Mesodermal cell (in vitro differentiated cells): ENCODE results near the gene BDH1.
"Not testable (repeated sequence)": the region's sequence is repeated elsewhere in the genome, so short reads cannot be mapped to it uniquely, and the experiment has no call there.

Source experiments
- H3K27ac ChIP-seq: 2 replicates; pipeline ENCODE4 v1.7.0; 2013; ENCODE audit warnings: mild to moderate bottlenecking, low read depth, low read length, moderate library complexity; ENCODE audit not compliant: severe bottlenecking
- H3K36me3 ChIP-seq: 2 replicates; pipeline ENCODE4 v1.7.1; 2013; ENCODE audit warnings: mild to moderate bottlenecking, low read length, moderate library complexity; ENCODE audit not compliant: control insufficient read depth, insufficient read depth
- H3K4me1 ChIP-seq: one replicate; pipeline ENCODE4 v1.7.1; 2013; ENCODE audit warnings: mild to moderate bottlenecking, low read length; ENCODE audit not compliant: insufficient read depth, control insufficient read depth, poor library complexity, severe bottlenecking
- H3K4me3 ChIP-seq: 2 replicates; pipeline ENCODE4 v1.7.0; 2013; ENCODE audit warnings: low read length, control low read depth, mild to moderate bottlenecking; ENCODE audit not compliant: insufficient read depth, poor library complexity, severe bottlenecking; ENCODE audit errors: extremely low read depth
- H3K9me3 ChIP-seq: 2 replicates; pipeline ENCODE4 v1.7.1; 2013; ENCODE audit warnings: mild to moderate bottlenecking, low read length, moderate library complexity; ENCODE audit not compliant: control insufficient read depth
- WGBS, 2 experiments: methylation state at CpG; one replicate each; pipeline ENCODE4 v1.1.5; 2013; ENCODE audit warnings: missing lambda C conversion rate in 2 of 2; ENCODE audit not compliant: insufficient coverage in 2 of 2; 5-methylcytosine and 5-hydroxymethylcytosine counted together

Gene BDH1

DNA sequence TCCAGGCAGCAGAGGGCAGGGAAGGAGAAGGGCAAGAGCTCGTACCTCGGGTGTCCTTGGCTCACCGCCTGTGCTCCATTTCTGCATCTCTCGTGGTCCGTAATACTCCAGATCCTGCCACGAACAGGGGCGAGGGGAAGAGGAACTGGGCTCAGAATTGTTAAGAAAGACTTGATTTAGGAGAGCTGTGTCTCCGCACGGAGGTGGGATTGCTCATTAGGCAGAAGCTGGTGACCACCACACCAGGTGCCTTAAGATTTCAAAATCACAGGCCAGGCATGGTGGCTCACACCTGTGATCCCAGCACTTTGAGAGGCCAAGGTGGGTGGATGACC is 37.2 kb upstream of the BDH1 start:
- Histone ChIP-seq H3K27ac (no peak overlapping the region), H3K9me3 (no peaks in the 10 kb centered on the region), H3K4me1 (no peaks in the 10 kb centered on the region), H3K4me3 (no peak overlapping the region), H3K36me3 (no peaks in the 10 kb centered on the region)
- 84 to 88% methylated on average over 9 of the region's 9 CpGs for WGBS, 2 experiments

- no peak overlapping the region for H3K27ac ChIP-seq
- no peaks in the 10 kb centered on the region for H3K36me3 ChIP-seq
- H3K4me3 ChIP-seq: no peak overlapping the region
- WGBS, 2 experiments: 84 to 85% methylated on average over 10 to 14 of the region's 18 CpGs
- no peaks in the 10 kb centered on the region for H3K4me1 ChIP-seq
- H3K9me3 ChIP-seq: no peaks in the 10 kb centered on the region
These were observed 36.7 kb upstream of the BDH1 start for GRCh38 chr3:197592361-197593045.

DNA sequence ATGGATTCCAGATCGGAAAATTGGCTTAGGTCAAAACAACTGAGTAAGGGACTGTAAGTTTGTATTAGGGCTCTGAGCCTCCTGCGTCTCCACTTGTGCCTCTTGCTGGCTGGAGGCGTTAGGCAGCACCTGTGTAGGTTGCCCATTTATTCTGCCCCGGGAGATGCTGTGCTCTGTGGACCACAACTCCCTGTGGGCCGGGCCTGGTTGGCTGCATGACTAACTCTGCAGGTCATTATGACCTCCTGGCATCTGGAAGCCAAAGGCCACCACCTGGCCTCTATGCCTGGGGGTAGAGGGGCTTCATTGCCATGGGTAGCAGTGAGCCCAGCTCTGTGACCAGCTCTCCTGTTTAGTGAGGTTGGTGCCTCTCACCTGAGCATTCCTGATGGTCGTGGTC is 36.0 kb upstream of the BDH1 start:
- 89 to 100% methylated on average over 4 to 5 of the region's 6 CpGs for WGBS, 2 experiments

GRCh38 chr3:197590313-197590962 is 34.7 kb upstream of the BDH1 start:
- no peak overlapping the region for H3K27ac ChIP-seq
- 84 to 87% methylated on average over 4 of the region's 4 CpGs for WGBS, 2 experiments

More for the DNA sequence above, 36.0 kb upstream of the BDH1 start:
- H3K9me3 ChIP-seq: no peaks in the 10 kb centered on the region
- H3K27ac ChIP-seq: no peak overlapping the region
- no peaks in the 10 kb centered on the region for H3K4me1 ChIP-seq
- H3K4me3 ChIP-seq: no peak overlapping the region
- H3K36me3 ChIP-seq: no peaks in the 10 kb centered on the region

GRCh38 chr3:197589545-197589944 is 33.8 kb upstream of the BDH1 start:
- Histone ChIP-seq H3K4me1 (no peaks in the 10 kb centered on the region), H3K36me3 (no peaks in the 10 kb centered on the region), H3K9me3 (no peaks in the 10 kb centered on the region), H3K4me3 (no peak overlapping the region), H3K27ac (no peak overlapping the region)
- WGBS, 2 experiments: 86 to 92% methylated on average over 10 to 11 of the region's 13 CpGs

More at GRCh38 chr3:197590313-197590962, 34.7 kb upstream of the BDH1 start:
- no peak overlapping the region for H3K4me3 ChIP-seq
- H3K9me3 ChIP-seq: no peaks in the 10 kb centered on the region
- H3K36me3 ChIP-seq: no peaks in the 10 kb centered on the region
- no peaks in the 10 kb centered on the region for H3K4me1 ChIP-seq

DNA sequence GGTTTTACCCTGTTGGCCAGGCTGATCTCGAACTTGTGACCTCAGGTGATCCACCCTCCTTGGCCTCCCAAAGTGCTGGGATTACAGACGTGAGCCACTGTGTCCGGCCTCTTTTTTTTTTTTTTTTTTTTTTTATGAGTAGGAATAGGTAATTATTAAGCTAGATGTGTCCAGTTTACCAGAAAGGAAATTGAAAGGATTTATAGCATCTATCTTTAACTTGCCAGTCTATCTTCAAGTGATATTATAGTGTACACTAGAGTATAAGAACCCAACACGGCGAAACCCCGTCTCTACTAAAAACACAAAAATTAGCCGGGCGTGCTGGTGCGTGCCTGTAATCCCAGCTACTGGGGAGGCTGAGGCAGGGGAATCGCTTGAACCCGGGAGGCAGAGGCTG is 31.0 kb upstream of the BDH1 start:
- 86 to 92% methylated on average over 1 to 2 of the region's 11 CpGs for WGBS, 2 experiments
- H3K27ac ChIP-seq, H3K4me1 ChIP-seq, H3K4me3 ChIP-seq, H3K9me3 ChIP-seq, H3K36me3 ChIP-seq: not testable (repeated sequence)

DNA sequence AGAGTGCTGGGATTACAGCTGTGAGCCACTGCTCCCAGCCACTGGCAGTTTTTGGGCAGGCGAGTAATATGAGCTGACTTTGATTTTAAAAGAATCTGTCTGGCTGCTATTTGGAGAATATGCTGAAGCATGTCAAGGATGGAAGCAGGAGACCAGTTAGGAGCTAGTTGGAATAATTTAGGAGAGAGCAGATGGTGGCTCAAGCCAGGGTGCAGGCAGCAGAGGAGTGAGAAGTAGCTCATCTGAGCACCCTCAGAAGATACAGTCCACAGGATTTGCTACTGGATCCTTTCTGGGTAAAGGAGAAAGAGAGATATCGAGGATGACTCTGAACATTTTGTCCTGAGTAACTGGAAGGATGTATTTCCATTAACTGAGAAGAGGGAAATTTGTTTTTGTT is 30.4 kb upstream of the BDH1 start:
- no peak overlapping the region for H3K4me3 ChIP-seq
- no peaks in the 10 kb centered on the region for H3K9me3 ChIP-seq
- H3K36me3 ChIP-seq: no peaks in the 10 kb centered on the region
- H3K27ac ChIP-seq: no peak overlapping the region
- no peaks in the 10 kb centered on the region for H3K4me1 ChIP-seq
- WGBS, 2 experiments: 87 to 93% methylated on average over 2 of the region's 2 CpGs

DNA sequence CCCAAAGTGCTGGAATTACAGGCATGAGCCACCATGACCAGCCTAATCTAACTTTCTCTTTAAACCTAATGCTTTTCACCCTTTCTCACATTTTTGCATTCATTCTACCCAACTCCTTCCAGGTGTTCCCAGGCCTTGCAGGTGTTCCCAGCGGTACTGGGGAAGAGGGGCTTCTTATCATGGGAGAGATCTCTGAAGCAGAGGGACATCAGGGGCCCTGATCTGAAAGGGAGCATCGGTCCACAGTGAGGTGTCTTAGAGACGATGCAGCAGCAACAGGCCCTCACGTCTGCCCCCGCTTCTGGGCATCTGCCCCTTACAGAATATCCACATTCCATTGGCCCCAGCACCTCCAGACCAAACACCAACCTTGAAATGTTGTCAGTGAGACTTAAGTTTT is 29.0 kb upstream of the BDH1 start:
- Histone ChIP-seq H3K4me1 (no peaks in the 10 kb centered on the region), H3K27ac (no peak overlapping the region), H3K4me3 (no peak overlapping the region), H3K36me3 (no peaks in the 10 kb centered on the region), H3K9me3 (no peaks in the 10 kb centered on the region)
- 65 to 100% methylated on average over 2 to 3 of the region's 5 CpGs for WGBS, 2 experiments

- Histone ChIP-seq H3K4me3 (no peak overlapping the region), H3K9me3 (peaks cover 5% of the 10 kb centered on the region), H3K4me1 (no peaks in the 10 kb centered on the region), H3K36me3 (no peaks in the 10 kb centered on the region), H3K27ac (no peak overlapping the region)
- WGBS, 2 experiments: 90 to 98% methylated on average over 4 to 6 of the region's 7 CpGs
These were observed 27.6 kb upstream of the BDH1 start for GRCh38 chr3:197583371-197583770.

DNA sequence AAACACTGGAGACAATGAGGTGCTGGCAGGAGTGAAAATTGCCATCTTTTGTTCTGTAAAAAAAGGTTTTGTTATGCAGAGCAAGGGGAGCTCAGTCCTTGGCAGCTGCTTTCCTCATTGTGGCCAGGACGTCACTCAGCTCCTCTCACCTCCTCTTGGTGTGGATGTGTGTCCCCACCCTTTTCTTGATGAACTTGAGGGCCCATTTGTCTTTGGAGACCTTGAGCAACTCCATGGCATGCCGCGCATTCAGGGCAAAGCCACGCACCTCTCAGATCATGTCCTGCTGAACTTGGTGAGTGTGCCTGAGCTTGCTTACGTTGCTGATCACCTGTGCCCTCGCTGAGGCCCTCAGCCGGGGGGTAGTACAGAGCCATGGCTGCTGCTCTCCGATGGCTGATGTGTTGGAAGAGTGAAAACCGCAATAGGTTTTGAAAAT is 24.5 kb upstream of the BDH1 start:
- Histone ChIP-seq H3K9me3 (peaks cover 5% of the 10 kb centered on the region), H3K4me3 (no peak overlapping the region), H3K27ac (no peak overlapping the region), H3K36me3 (no peaks in the 10 kb centered on the region), H3K4me1 (no peaks in the 10 kb centered on the region)
- WGBS, 2 experiments: 57 to 71% methylated on average over 7 to 8 of the region's 9 CpGs

GRCh38 chr3:197578376-197578775 is 22.6 kb upstream of the BDH1 start:
- Histone ChIP-seq H3K36me3 (no peaks in the 10 kb centered on the region), H3K27ac (no peak overlapping the region), H3K4me1 (no peaks in the 10 kb centered on the region), H3K9me3 (peaks cover 5% of the 10 kb centered on the region), H3K4me3 (no peak overlapping the region)
- WGBS, 2 experiments: 82 to 93% methylated on average over 4 of the region's 6 CpGs
